Psoas muscle (tissue), 8 donors: ENCODE results near the gene INKA1. TPM values are rescaled to one million over a fixed set of nuclear protein-coding genes. Genes with fewer than 3 reads are reported as not detected.
A peak's percentile ranks its signal among the peaks of the same experiment; 100 is the strongest.

ENCODE experiments used
- ATAC-seq, 4 donors: fragments of 200-7000 bp; cut with Tn5 transposase; one replicate each; pipeline ENCODE4 v1.9.1; 2020; ENCODE audit warnings: moderate library complexity in 3 of 4, mild to moderate bottlenecking in 2 of 4
- DNase-seq, 2 donors: peaks; one replicate each; pipeline ENCODE4 v3.0.0-alpha.2; 2020
- H3K27ac ChIP-seq: fragments of 200-600 bp; one replicate; pipeline ENCODE4 v1.8.0; 2022
- H3K27me3 ChIP-seq, 3 donors: fragments of 200-600 bp in 1 of 3; one replicate each; pipeline versions ENCODE4 v1.6.1 to v1.8.0; 2013 to 2022; ENCODE audit warnings: low read length in 2 of 3, mild to moderate bottlenecking in 2 of 3, moderate library complexity in 1 of 3; ENCODE audit not compliant: insufficient read depth in 3 of 3
- H3K36me3 ChIP-seq, 2 donors: fragments of 200-600 bp in 1 of 2; one replicate each; pipeline versions ENCODE4 v1.6.1 to v1.8.0; 2013 to 2022; ENCODE audit warnings: low read depth in 1 of 2, mild to moderate bottlenecking in 1 of 2, moderate library complexity in 1 of 2; ENCODE audit not compliant: insufficient read depth in 1 of 2
- H3K4me1 ChIP-seq: fragments of 200-600 bp; one replicate; pipeline ENCODE4 v1.8.0; 2022
- H3K4me3 ChIP-seq: fragments of 200-600 bp; one replicate; pipeline ENCODE4 v1.8.0; 2022; ENCODE audit warnings: mild to moderate bottlenecking
- H3K9me3 ChIP-seq: fragments of 200-600 bp; one replicate; pipeline ENCODE4 v1.8.0; 2022
- CTCF ChIP-seq: fragments of 200-600 bp; IDR thresholded peaks from one replicate; pipeline ENCODE4 v1.8.0; 2022; ENCODE audit warnings: antibody characterized with exemption
- WGBS, 3 donors: extraction: QIAGEN DNeasy Blood & Tissue Kit; methylation state at CpG; one replicate each; pipeline versions ENCODE4 v1.1.6 to v1.1.7; 2013; 5-methylcytosine and 5-hydroxymethylcytosine counted together
- intact Hi-C, 2 donors: fragments of 100-400 bp; cut with DNase I; formaldehyde crosslinking; loops; one replicate each; pipeline versions ENCODE4 v1.11.0 to v1.14.2; 2022
- polyA plus RNA-seq, 3 donors: library from polyadenylated mRNA; stranded (reverse); fragments of 200-250 nt; gene quantifications; one replicate each; pipeline ENCODE4 v1.2.3, GENCODE V29; 2013
- total RNA-seq, 4 donors: library from RNA; stranded (reverse); fragmentation: NEBNext Ultra II Directional in 2 of 4; extraction: Animal tissue kit (Norgen Biotek cat#: 25700) in 2 of 4; gene quantifications; one replicate each; pipeline versions ENCODE4 v1.2.1 to v1.2.4, GENCODE V29; 2021 to 2023
- donor health status: healthy with polysubstance abuse.
- donor health status: DM: no; HTN: no; CAD: no; lungs with moderate emphysema.
- donor health status: Bipolar disorder and iron deficiency.
- donor health status: healthy.
- donor health status: DM: yes; HTN: yes; CAD: no.
- donor health status: DM: no; HTN: no; CAD: no.
- donor health status: DM: no; HTN: no; CAD: no.
- donor health status: DM: yes; HTN: yes; CAD: no.

The INKA1 gene
- total and polyA plus RNA-seq, 7 donors: 2.2 to 20.1 (median 3.6) TPM

- Histone ChIP-seq H3K4me3 (no peak overlapping the region), H3K27me3 (no peaks in the 10 kb centered on the region), H3K9me3 (no peaks in the 10 kb centered on the region), H3K27ac (no peak overlapping the region), H3K36me3 (peaks cover 0 to 2% of the 10 kb centered on the region in 2 donors), H3K4me1 (peaks cover 20% of the 10 kb centered on the region)
- 30 to 36% (median 31%) methylated on average over 1 of the region's 1 CpG for WGBS, 3 donors
- no peak for TF ChIP-seq CTCF
- intact Hi-C loops: no loop called here
- DNase-seq (no peak), ATAC-seq (no peak)
Measured at GRCh38 chr3:49759226-49759625, 43.8 kb upstream of the INKA1 start.

GRCh38 chr3:49761661-49762060 is 41.4 kb upstream of the INKA1 start:
- H3K4me3 ChIP-seq: no peak overlapping the region
- WGBS, 3 donors: 86 to 88% (median 87%) methylated on average over 3 of the region's 3 CpGs
- H3K36me3 ChIP-seq: peaks cover 0 to 2% of the 10 kb centered on the region in 2 donors
- TF ChIP-seq CTCF: no peak
- no peaks in the 10 kb centered on the region for H3K9me3 ChIP-seq
- H3K27me3 ChIP-seq: no peaks in the 10 kb centered on the region
- no peak overlapping the region for H3K27ac ChIP-seq
- H3K4me1 ChIP-seq: peaks cover 14% of the 10 kb centered on the region
- ATAC-seq: peak in 2 of 4 donors; percentile 45 to 46
- intact Hi-C loops: no loop called here
- no peak for DNase-seq

- no peak for ATAC-seq
- H3K9me3 ChIP-seq: no peaks in the 10 kb centered on the region
- DNase-seq: no peak
- 96 to 99% (median 98%) methylated on average over 4 of the region's 4 CpGs for WGBS, 3 donors
- peaks cover 0 to 2% of the 10 kb centered on the region in 2 donors for H3K36me3 ChIP-seq
- H3K4me3 ChIP-seq: no peak overlapping the region
- no peak overlapping the region for H3K27ac ChIP-seq
- intact Hi-C loops: no loop called here
- no peak for TF ChIP-seq CTCF
- no peaks in the 10 kb centered on the region for H3K27me3 ChIP-seq
- peaks cover 2% of the 10 kb centered on the region for H3K4me1 ChIP-seq
Measured at GRCh38 chr3:49763981-49764380, 39.1 kb upstream of the INKA1 start.

GRCh38 chr3:49769286-49769915 is 33.7 kb upstream of the INKA1 start:
- H3K36me3 ChIP-seq: peaks cover 0 to 12% of the 10 kb centered on the region in 2 donors
- no peaks in the 10 kb centered on the region for H3K27me3 ChIP-seq
- intact Hi-C loops: no loop called here
- no peak overlapping the region for H3K4me3 ChIP-seq
- ATAC-seq (no peak), DNase-seq (no peak)
- no peaks in the 10 kb centered on the region for H3K9me3 ChIP-seq
- 92 to 95% (median 93%) methylated on average over 3 of the region's 3 CpGs for WGBS, 3 donors
- TF ChIP-seq CTCF: no peak
- H3K27ac ChIP-seq: no peak overlapping the region
- peaks cover 4% of the 10 kb centered on the region for H3K4me1 ChIP-seq

GRCh38 chr3:49769926-49770325 is 33.1 kb upstream of the INKA1 start:
- no peak overlapping the region for H3K4me3 ChIP-seq
- H3K9me3 ChIP-seq: no peaks in the 10 kb centered on the region
- DNase-seq: no peak
- peaks cover 7% of the 10 kb centered on the region for H3K4me1 ChIP-seq
- ATAC-seq: no peak
- TF ChIP-seq CTCF: no peak
- H3K36me3 ChIP-seq: peaks cover 0 to 12% of the 10 kb centered on the region in 2 donors
- no peaks in the 10 kb centered on the region for H3K27me3 ChIP-seq
- intact Hi-C loops: no loop called here
- no peak overlapping the region for H3K27ac ChIP-seq
